A673 (cell line): ENCODE measurements around the gene AKT3. TPM values are rescaled to one million over a fixed set of nuclear protein-coding genes. Genes with fewer than 3 reads are reported as not detected.

Experiments
- BruUV-seq: library from RNA; stranded (reverse); fragments of 400-500 nt; replicated peaks from 2 replicates; lab custom pipeline; 2021; lab: Mats Ljungman, UMichigan
- CTCF ChIA-PET: fragments of 300-600 bp; sonication (Branson Sonifier 250); formaldehyde crosslinking; loops from one replicate; lab custom pipeline; 2022; ENCODE audit warnings: antibody characterized with exemption; lab: Charles Lee
- POLR2A ChIA-PET: fragments of 300-600 bp; sonication (Branson Sonifier 250); formaldehyde crosslinking; loops from one replicate; lab custom pipeline; 2022; ENCODE audit warnings: antibody characterized with exemption; ENCODE audit not compliant: low non-redundant PET; lab: Charles Lee
- DNase-seq: peaks from one replicate; pipeline ENCODE4 v3.0.0-alpha.2; 2015; ENCODE audit warnings: low spot score
- H3K27ac ChIP-seq: fragments of 200-600 bp; sonication (generic); 2 replicates; pipeline ENCODE4 v1.5.1; 2016; ENCODE audit warnings: mixed run types, low read depth, mild to moderate bottlenecking, mixed read lengths, antibody characterized with exemption, low read length; ENCODE audit not compliant: poor library complexity, severe bottlenecking
- H3K27me3 ChIP-seq: fragments of 200-600 bp; sonication (generic); replicated peaks from 2 replicates; pipeline ENCODE4 v1.6.1; 2017; ENCODE audit warnings: mixed run types, low read depth, mild to moderate bottlenecking, mixed read lengths, antibody characterized with exemption, low read length; ENCODE audit not compliant: insufficient read depth, poor library complexity
- H3K36me3 ChIP-seq: fragments of 200-600 bp; sonication (generic); 2 replicates; pipeline ENCODE4 v1.6.1; 2016; ENCODE audit warnings: mixed run types, mild to moderate bottlenecking, mixed read lengths, antibody characterized with exemption, low read length; ENCODE audit not compliant: insufficient read depth, poor library complexity, severe bottlenecking
- H3K4me1 ChIP-seq: fragments of 200-600 bp; sonication (generic); 2 replicates; pipeline ENCODE4 v1.6.1; 2017; ENCODE audit warnings: mixed run types, mild to moderate bottlenecking, mixed read lengths, antibody characterized with exemption, low read length; ENCODE audit not compliant: insufficient read depth, poor library complexity, severe bottlenecking
- H3K4me3 ChIP-seq: fragments of 200-600 bp; sonication (generic); 2 replicates; pipeline ENCODE4 v1.5.1; 2016; ENCODE audit warnings: low read depth, mixed run types, mild to moderate bottlenecking, mixed read lengths, low read length; ENCODE audit not compliant: poor library complexity, severe bottlenecking
- H3K9me3 ChIP-seq: fragments of 200-600 bp; sonication (generic); 2 replicates; pipeline ENCODE4 v1.6.1; 2016; ENCODE audit warnings: mixed run types, low read depth, mild to moderate bottlenecking, mixed read lengths, antibody characterized with exemption, low read length; ENCODE audit not compliant: poor library complexity, severe bottlenecking
- CTCF ChIP-seq: fragments of 300-800, 200-600 bp; sonication (generic); conservative IDR thresholded peaks from 2 replicates; pipeline ENCODE4 v1.5.1; 2017; ENCODE audit warnings: low read depth, mild to moderate bottlenecking, antibody characterized with exemption, low read length, moderate library complexity, mixed read lengths
- EZH2 ChIP-seq: fragments of 200-600 bp; sonication (generic); IDR thresholded peaks from 2 replicates; pipeline ENCODE4 v1.6.1; 2017; ENCODE audit warnings: borderline replicate concordance, low read depth, mild to moderate bottlenecking, mixed read lengths, antibody characterized with exemption, low read length; ENCODE audit not compliant: poor library complexity, severe bottlenecking
- intact Hi-C: fragments of 100-400 bp; cut with micrococcal nuclease; formaldehyde crosslinking; loops from one replicate; pipeline ENCODE4 v1.10.0; 2022; ENCODE audit not compliant: unreplicated experiment
- total RNA-seq: library from RNA; stranded (reverse); gene quantifications from 2 replicates; pipeline ENCODE4 v1.2.3, GENCODE V29; 2021

Gene AKT3
- total RNA-seq, 1 experiment from 2014 or later = 14.4 TPM

- no peaks in the 10 kb centered on the region for H3K4me1 ChIP-seq
- no peaks in the 10 kb centered on the region for H3K36me3 ChIP-seq
- intact Hi-C loops = no loop called here
- H3K4me3 ChIP-seq = no peak overlapping the region
- no peaks in the 10 kb centered on the region for H3K27me3 ChIP-seq
- POLR2A ChIA-PET = no interaction called here
- H3K27ac ChIP-seq = no peak overlapping the region
- TF ChIP-seq EZH2 = no peak
- no peak for TF ChIP-seq CTCF
- DNase-seq = no peak
- BruUV-seq = no TSS peak
- no peaks in the 10 kb centered on the region for H3K9me3 ChIP-seq
- CTCF ChIA-PET = no interaction called here
These were observed 47.3 kb downstream of the AKT3 start for GRCh38 chr1:243802736-243803135.

GRCh38 chr1:243801378-243801777 is 48.7 kb downstream of the AKT3 start:
- no peaks in the 10 kb centered on the region for H3K4me1 ChIP-seq
- ChIA-PET CTCF (no interaction called here), POLR2A (no interaction called here)
- H3K4me3 ChIP-seq = no peak overlapping the region
- no TSS peak for BruUV-seq
- H3K36me3 ChIP-seq = no peaks in the 10 kb centered on the region
- TF ChIP-seq EZH2 (no peak), CTCF (no peak)
- no peaks in the 10 kb centered on the region for H3K27me3 ChIP-seq
- intact Hi-C loops = no loop called here
- H3K27ac ChIP-seq = no peak overlapping the region
- H3K9me3 ChIP-seq = no peaks in the 10 kb centered on the region
- no peak for DNase-seq

DNA sequence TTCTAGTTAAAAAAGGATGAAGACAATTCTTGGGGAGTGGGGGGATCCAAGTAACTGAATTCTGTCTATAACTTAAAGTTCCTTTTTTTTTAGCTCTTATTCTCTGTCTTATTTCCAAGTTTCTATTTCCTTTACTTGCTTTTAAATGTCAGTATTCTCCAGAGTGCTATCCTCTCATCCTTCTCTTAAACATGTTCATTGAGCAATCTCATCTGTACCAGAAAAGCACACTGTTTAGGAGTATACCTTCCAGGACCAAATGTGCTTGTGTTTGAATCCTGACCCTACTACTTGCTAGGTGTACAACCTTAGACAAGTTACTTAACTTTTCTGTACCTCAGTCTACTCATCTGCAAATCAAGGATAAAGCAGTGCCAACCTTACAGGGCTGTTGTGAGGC is 50.1 kb downstream of the AKT3 start:
- DNase-seq = no peak
- ChIA-PET POLR2A (no interaction called here), CTCF (no interaction called here)
- BruUV-seq = no TSS peak
- no peaks in the 10 kb centered on the region for H3K36me3 ChIP-seq
- intact Hi-C loops = no loop called here
- no peaks in the 10 kb centered on the region for H3K9me3 ChIP-seq
- no peak overlapping the region for H3K4me3 ChIP-seq
- no peak for TF ChIP-seq CTCF
- no peak for TF ChIP-seq EZH2
- H3K4me1 ChIP-seq = no peaks in the 10 kb centered on the region
- H3K27me3 ChIP-seq = no peaks in the 10 kb centered on the region
- no peak overlapping the region for H3K27ac ChIP-seq
